ENCODE measurements around the gene TSPAN2.

TSPAN2 gene

DNA sequence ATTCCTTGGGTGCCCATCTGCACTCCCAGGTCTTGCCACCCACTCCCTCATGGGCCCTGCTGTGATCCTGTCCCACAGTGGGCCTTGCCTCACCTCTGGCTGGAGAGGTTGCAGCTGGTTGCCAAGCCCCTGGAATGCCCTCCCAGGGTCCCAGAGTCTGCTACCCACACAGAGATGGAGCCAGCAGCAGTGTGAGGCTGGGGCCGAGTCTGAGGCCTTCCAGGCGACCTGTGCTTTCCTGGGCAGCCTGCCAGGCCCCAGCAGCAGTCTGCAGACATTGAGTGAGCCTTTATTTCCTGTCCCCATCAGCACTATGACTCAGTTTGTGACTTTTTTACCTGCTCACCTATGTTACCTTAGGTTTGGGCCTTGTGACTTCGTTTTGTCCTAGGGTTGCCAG is 25.0 kb upstream of the TSPAN2 start:
- DNase-seq, result peak in 1 of 58 donors; percentile 5

DNA sequence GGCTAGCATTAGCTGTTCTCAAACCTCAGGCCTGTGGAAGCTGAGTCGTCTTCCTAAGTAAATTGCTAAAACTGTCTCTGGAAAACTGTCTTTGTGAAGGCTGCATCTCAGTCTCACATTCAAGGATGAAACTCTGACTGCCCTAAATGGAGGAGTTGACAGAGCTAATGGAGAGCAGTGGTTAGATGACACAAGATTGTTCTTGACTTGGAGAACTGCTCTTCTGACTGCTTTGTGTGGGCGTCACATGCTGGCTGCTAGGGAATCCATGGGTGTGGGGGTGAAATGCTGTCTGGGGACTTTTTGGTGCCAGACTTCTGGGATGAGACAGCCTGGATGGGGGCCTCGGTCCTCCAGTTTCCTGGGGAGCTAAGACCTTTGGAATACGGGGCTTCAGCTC is 24.5 kb upstream of the TSPAN2 start:
- peak in 2 of 58 donors; percentile 3 for DNase-seq

DNA sequence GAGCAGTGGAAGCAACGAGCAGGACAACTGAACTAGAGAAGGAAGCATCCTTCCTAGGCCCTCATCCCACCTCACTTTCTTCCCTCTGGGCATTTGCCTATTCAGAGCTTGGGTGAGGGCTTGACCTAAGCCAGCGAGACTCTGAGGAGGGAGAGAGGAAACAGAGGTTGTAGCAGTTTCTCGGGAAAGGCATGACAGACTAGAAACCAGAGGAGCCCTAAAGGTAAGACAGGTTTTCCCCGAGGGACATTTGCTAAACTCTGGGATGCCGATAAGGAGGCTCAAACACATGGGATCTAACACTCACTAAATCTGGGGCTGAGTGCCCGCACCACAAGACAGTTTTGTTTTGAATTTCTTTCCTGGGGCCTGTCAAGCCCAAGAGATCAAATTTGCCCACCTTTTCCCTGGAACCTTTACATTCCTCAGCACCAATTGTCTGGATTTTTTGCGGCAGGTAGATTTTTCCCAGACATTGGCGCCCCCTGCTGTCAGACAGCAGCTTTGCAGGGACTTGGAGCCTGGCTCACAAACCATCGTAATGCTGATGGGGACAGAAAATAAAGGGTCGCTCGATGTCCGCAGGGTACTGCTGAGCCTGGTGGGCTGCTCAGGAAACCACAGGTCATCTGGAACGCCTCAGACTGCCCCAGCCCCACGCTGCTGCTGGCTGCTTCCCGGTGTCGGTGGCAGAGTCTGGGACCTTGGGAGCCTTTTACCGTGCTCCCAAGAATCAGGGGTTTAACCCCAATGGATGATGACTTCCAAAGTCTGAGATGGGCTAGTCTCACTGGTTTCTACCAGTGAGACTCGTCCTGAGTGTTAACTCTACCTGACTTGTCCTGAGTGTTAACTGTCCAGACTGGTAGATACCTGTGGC is 23.4 kb upstream of the TSPAN2 start:
- peak in 17 of 58 donors; percentile 4 to 49 (median 16) for DNase-seq

DNA sequence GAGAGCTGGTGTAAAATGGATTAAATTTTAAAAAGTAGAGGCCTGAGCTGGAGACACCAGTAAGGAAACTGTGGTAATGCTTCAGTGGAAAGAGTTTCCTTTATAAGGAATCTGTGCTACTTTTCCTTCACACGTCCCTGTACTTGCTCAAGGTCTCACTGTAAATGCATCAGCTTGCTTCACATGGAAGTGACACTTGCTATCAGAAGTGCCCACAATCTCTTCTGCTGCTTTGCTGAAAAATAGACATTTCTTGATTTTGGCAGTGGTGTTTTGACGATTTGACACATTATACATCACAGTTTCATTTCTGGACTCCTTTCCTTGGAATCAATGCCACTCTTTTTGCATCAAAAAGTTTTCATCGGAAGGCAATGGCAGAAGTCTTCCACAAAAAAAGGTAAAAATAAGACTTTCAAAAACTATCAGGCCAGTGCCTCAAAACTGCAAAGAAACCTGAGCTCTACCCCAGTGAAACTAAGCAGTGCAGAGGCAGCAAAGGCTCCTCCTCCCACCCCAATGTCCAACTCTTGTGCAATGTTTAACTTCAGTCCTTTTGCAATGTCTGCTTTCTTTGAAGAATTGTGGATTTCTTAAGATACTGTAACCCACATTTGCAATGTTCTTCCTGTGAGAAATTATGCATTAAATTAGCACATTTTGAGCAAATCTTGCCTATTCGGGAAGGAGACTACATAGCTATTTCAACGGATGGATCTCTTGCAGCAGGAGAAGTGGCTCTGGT is 18.4 kb upstream of the TSPAN2 start:
- DNase-seq, result no peak

DNA sequence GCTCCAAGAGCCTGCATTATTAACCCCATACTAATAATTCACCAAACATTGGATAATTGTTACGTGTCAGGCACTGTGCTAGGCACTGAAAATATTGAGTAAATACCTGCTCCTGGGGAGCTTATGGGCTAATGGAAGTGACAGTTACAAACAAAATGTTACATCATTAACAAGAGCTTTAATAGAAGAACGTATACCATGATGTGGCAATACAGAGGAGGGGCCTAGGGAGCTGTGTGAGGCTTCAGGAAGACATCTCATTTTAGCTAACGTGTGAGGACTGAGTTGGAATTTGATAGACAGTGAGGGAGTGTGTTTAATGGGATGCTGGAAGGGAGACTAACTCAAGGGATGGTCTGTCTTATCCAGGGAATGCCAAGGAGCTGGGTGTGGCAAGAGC is 16.5 kb upstream of the TSPAN2 start:
- no peak for DNase-seq

DNA sequence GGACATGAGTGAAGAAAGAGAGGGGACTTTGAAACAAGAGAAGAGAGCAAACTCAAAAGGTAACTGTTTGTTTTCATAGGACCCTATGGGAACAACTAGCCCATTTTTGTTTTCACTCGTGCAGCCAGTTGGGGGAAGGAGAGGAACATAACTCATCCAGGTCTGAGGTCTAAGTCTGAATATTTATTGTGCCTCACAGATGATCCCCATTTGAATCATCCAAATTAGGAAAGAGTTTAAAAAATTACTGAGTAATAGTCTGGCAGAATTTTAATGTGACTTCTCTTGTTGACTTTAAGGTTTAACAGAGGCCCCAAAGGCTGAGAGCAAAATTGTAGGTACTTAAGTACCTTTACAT is 10.4 kb upstream of the TSPAN2 start:
- DNase-seq, result no peak

DNA sequence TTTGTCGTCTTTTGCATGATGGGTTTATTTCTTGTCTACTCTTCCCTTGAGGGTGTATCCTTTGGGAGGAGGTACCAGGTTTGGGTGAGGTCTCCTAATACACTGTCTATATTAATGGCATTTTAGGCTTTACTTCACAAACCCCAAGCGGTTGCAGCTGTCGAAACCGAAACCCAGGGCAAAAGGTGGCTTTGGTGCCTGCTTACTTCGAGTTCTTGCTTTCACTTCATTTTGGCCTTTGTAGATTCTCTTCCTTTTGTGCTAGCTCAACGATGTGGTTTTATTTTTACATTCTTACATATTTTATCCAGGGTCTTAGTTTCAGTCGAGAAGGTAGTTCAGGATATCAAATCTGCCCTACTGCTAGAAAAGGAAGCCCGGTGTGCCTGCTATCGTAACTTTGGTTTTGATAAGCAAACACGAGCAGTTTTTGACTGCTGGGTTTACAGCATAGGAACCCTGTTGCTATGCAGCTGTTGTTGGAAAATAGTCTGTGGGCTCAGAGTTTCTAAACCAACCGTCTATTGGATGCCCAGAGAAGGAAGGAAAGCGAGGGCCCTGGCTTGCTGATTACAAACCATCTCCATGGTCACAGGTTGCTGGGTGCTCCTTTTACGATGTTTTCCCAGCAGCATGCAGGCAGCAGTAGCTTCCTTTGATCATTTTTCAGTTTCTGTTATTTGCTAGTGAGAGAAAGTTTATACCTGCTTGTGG is 9.8 kb upstream of the TSPAN2 start:
- peak in 1 of 58 donors; percentile 34 for DNase-seq

DNA sequence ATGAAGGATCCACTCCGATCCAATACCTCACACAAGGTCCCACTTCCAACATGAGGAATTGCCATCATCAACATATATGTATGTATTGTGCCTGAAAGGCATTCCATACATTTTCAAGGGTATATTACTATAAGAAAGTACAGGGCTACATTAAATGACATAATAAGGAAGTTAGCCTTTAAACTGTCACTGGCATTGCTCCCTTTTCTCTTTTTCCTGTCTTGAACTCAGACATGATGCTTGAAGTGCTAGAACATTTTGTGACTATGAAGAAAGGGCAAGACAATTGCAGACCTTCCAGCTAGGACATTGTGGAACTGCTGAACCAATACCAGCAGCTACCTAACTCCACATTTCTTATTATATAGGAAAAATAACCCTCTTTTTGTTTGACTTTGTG is 2.9 kb upstream of the TSPAN2 start:
- no peak for DNase-seq

DNA sequence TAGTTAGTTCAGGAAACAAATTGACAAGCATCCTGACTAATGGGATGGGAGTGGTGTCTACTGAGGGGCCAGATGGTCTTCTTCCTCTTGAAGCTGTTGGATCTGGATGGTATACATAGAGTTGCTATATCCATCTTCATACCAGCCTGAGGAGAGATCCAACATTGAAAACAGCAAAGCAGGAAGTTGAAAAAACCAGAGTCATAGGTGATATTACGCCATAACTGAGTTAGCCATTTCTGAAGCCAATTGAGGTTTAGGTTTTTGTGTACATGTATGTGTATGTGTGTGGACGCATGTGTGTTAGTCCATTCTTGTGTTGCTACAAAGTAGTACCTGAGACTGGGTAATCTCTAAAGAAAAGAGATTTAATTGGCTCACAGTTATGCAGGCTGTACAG is 2.3 kb upstream of the TSPAN2 start:
- no peak for DNase-seq

DNA sequence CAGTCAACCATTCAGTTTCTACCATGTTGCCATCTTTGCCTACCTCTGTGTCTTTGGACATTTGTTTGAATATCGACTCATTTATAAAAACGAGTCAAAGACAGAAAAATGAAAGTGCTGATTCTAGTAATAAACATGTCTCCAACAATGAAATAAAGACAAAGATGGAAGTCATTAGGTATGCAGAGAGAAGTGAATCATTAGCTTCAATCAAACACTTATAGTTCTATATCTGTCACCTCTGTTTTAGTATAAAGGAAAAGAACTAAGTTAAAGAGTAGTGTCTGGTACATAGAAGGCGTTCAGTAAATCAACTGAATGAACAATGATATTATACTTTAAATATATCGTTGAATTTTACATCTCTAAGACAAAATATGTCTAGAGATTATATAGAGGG is 1.7 kb upstream of the TSPAN2 start:
- DNase-seq, result no peak

DNA sequence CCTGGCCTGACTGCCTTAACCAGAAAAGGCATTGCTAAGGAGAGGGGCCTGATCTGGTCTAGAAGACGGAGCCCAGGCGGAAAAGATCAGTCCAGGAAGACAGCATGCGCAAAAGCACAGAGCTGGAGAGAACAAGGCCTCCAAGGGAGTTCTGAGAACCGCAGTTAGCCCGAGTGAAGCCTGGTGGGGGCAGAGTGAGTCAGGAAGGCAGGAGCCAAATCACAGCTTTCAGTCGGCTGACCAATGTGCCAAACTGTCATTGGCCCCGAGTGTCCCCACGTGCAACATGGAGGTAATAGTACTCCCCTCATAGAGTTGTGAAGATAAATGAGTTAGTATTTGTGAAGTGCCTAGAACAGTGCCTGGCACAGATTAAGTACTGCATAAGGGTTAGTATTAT is 1.2 kb upstream of the TSPAN2 start:
- no peak for DNase-seq

DNA sequence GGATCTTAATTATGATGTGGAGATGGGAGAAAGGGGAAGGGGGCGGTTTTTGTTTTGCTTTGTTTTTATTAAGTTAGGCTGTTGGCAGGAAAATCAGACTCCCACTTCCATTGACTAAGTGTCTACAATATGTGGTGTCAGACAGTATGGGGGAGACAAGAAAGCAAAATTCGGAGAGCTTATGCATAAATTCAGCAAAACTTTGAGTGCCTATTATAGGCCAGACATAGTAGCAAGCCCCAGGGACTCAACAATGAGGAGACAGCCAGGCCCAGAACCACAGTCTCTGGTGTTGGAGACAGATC is 835 bp upstream of the TSPAN2 start:
- no peak for DNase-seq

DNA sequence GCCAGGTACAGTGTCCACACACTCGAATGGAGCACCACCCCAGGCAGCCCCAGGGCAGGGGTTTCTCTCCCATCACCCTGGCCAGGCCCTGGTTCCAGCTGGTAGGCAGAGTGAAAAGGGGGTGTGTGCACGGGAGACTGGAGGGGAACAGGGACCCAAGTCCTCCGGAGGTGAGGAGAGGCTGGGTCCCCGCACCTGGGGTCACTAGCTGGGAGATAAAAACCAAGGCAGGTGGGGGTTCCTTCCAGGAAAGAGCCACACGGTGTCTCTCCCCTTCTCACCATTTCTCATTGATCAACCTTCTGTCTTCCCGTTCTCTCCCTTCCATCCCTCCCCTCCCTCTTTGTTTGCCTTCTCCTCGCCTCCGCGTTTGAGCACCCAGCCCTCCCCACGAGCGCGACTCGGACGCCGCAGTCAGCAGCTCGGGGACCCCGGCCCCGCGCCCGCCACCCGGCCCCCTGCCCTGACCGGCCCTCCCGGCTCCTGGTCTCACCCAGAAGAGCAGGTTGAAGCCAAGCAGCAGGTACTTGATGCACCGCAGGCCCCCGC is 358 bp downstream of the TSPAN2 start:
- DNase-seq, result no peak

DNA sequence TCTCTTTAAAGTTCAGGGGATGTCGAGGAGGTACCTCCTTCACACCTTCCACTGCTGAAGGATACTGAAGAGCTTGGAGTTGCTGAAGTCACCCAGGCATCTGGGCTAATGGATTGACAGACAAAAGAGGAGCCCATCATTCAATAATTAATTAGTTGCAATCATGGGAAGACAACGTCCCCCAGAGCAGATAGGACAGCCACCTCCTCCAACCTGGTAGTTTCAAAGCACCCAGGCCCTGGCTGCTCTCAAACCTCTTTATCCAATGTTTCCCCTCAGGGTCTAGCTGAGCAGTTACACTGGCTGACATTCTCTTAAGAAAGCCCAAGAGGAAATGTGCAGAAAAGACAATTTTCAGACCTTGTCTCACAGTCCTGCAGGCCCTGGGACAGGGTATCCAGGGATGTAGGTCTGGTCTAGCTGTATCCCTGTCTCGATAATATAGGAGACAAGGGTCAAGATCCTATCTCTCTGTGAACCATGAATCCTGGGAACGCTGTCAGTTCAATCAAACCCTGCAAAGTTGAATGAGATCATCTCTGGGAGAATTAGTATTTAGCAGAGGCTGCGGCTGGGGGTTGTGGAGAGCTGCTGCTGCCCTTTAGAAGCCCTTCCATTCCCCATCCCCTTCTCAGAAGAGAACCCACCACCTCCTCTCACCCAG is 1.1 kb downstream of the TSPAN2 start:
- no peak for DNase-seq

DNA sequence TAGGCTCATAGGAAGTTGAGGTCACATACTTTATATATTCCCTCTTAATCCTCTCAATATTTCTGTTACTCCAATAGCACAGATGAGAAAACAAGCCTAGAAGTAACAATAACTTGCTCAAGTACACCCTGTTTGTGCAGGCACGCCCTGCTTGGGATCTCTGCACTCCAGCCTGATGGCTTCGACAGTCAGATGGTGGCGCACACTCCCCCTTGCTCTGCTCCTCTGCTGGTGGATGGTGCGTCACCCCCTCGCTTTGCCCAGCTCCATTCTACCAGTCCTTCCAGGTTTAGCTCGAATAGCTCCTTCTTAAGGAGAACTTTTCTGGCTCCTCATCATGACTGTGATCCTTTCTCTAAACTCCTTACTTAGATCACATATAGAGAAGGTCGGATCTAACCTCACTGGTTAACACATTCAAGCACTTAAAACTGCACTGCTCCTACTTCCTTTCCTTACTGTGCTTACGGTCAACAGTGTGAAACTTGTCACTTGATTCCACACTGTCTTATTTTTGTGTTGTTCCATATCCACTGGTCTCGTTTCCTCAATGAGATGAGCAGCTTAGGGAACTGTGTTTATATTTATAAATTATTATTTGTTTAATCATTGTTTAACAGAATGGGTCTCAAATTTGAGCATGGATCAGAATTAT is 3.0 kb downstream of the TSPAN2 start:
- no peak for DNase-seq

DNA sequence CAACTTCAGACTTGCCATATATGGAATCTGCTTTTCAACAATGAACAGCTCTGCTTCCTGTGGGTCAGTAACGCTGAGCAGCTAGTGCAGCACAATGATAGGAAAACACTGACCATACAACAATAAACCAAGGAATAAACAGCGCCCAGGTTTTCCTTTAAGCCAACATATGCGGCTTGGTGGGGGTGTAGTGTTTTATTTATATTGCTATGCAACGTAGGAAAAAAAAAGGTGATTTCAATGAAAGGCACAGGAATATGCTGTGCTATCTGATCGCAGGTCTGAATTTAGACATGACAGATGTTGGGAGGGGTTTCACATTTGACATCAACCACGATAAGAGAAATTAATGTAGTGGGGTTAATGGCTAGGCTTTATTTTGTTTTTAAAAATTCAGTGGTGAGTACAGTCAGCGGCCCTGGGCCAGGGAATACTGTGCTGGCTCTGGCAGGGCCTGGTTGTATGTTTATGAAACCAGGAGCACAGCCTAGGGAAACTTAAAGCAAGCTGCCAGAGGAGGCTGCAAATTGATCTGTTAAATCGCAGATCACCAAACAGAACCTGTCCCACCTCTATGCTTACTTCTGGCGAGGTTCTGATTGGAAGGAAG is 4.3 kb downstream of the TSPAN2 start:
- DNase-seq, result no peak

DNA sequence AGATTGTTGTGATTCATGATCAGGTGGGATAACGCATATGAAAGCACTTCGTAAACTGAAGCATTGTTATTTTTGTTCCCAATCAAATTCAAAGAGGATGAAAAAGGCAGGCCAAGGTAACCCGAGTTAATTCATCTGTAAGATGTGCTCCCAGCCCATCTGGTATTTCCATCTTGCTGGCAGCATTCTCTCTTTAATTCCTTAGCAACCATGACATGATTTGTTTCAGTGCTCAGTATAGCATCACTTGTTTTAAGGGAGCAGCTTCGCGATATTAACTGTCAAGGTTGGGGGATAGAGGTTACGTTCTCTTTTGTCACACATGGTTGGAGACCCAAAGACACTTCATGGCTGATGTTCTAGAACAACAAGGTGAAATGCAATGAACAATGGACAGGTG is 6.4 kb downstream of the TSPAN2 start:
- DNase-seq, result no peak

DNA sequence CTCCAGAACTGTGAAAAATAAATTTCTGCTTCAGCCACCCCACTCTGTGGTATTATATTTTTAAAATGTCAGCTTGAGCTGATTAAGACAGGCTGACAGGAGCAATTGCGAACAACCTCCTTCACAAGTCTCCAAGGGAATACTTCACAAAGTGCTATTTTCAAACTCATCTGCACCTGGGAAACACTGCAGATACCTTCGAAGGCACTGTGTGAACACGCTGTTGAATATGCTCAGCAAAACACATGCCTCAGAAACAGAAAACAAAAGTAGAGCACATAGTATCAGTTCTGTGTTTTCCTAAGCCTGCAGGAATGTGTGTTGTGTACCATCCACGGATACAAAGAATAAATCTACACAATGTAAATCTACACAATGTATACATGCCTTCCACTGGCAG is 10.6 kb downstream of the TSPAN2 start:
- DNase-seq, result no peak

DNA sequence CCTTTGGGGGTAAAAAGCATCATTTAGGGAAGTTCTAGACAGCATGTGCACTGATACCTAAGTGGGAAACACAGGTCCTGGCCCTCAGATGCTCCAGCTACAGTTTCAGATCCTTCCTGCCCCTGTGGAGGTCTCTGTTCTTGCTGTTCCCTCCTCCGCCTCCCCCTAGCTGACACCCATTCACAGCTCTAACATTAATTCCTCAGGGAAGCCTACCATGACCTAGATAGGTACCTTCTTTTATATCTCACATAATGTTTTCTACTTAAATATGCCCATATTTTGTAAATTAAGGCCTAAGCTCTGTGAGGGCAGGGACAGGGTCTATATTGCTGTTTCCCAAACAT is 11.3 kb downstream of the TSPAN2 start:
- no peak for DNase-seq

DNA sequence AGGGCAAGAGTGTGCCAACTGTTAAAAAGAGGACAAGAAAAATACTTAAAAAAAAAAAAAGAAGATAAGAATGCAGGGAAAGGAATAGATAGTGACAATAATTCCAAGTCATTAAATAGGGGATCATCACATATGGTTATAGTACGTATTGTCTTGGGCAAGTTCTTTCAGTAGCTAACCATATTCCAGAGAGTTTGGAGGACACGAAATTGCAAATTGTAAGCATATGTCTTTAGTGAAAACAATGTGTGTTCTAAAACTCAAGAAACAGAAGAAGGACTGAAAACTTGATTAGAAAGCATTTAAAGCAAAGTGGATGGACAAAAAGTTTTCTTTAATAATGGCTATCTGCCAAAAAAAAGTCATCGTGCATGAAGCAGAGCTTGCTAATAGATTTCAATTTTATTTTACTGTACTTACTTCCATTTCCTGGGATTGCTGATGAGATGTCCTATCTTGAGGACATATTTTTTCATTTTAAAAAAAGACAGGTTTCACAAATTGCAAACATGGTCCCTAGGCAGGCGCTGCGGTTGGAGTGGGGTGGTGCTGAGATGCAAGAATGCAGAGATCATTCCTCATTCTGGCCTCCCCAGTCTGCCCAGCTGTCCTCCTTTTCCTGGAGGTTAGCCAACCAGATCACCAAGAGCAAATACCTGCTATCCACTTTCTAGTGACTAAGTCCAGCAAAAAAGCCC is 11.9 kb downstream of the TSPAN2 start:
- no peak for DNase-seq

All from anterior cingulate cortex (tissue), 58 donors.